HG03025 (cell line): ENCODE measurements around the gene ALX4.

Source experiments
- ATAC-seq: cut with Tn5 transposase; IDR thresholded peaks from one replicate; pipeline ENCODE4 v1.9.1; 2021; ENCODE audit warnings: mild to moderate bottlenecking, moderate library complexity; ENCODE audit not compliant: unreplicated experiment, low FRiP score

Gene ALX4

DNA sequence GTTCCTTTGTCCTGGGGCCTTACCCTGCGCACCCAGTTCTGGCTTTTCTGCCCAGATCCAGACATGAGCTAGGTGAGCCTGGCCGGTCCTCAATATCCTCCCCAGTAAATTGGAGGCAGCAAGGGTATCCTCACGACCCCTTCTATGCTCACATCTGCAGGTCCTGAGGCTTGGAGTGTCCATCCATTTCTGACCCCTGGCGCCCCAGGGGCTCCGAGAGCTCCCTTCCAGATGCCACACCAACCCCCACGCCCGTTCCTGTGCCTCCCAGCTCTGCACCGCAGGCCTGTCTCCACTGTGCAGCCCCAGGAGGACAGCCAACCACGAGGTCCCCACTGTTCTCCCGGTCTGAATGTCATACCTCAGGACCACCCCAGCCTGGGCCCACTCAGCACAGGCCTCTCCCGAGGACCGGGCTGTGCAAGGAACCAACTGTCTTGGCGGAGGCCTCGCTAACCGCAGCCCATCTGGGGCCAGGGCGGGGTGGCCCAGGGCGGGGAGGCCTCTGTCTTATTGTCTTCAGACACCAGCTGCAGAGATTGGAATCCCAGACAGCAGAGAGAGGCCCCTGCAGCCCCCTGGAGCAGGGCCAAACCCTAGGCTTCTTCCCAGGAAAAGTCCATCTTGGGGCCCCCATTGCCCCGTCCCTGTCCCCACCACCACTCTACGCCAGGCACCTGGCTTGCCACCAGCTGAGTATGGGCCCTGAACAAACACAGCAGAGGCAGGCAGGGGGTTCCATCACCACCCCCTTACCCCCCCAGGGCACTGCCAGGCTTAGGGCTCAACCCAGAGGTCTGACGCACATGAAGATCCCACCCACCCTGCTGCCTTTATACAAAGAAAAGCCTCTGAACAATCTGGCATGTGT is 39.3 kb downstream of the ALX4 start:
- ATAC-seq, result no peak

GRCh38 chr11:44269369-44270351 is 40.3 kb downstream of the ALX4 start:
- ATAC-seq, result no peak

GRCh38 chr11:44268614-44269080 is 41.3 kb downstream of the ALX4 start:
- no peak for ATAC-seq

DNA sequence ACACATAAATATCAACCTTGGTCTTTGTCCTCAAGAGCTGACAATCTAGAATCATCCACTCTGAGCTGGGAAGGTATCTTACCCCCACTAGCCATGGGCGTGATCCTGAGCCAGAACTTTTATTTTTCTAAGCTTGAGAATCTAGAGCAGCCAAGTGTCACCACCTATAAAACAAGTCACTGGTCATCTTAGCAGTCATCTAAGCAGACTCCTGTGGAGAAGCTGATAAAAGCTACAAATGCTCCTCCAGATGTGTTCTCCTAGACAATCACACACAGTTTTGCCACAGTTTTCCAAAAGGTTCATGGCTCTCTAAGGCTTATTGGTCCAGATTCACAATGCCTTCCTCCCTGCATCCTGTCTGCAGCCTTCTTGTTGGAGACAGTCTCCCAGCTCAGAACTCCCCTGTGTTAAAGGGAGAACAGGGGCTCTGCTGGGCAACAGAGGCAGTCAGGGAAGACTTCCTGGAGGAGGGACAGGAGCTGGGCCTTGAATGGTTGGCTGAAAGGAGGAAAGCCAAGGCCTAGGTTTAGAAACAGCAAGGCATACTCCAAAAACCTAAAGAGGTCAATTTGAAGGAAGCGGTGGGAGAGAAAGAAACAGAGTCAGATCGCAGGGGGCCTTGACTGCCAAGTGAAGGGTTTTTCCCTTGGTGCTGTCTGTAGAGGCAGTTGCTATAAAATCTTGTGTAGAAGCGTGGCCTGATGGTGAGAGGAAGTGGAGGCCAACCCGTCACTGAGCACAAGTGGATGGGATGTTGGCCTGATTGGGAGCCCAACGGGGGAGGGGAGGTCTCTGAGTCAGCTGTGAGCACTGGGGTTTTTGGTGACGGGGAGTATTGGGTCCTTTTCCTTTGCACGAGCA is 42.0 kb downstream of the ALX4 start:
- no peak for ATAC-seq

GRCh38 chr11:44267006-44267749 is 42.8 kb downstream of the ALX4 start:
- no peak for ATAC-seq

GRCh38 chr11:44266056-44266780 is 43.7 kb downstream of the ALX4 start:
- no peak for ATAC-seq

- no peak for ATAC-seq
These were observed 45.2 kb downstream of the ALX4 start for GRCh38 chr11:44264761-44265160.

- ATAC-seq, result no peak
These were observed 45.5 kb downstream of the ALX4 start for GRCh38 chr11:44264438-44264749.

GRCh38 chr11:44263738-44264437 is 46.1 kb downstream of the ALX4 start:
- ATAC-seq, result no peak

DNA sequence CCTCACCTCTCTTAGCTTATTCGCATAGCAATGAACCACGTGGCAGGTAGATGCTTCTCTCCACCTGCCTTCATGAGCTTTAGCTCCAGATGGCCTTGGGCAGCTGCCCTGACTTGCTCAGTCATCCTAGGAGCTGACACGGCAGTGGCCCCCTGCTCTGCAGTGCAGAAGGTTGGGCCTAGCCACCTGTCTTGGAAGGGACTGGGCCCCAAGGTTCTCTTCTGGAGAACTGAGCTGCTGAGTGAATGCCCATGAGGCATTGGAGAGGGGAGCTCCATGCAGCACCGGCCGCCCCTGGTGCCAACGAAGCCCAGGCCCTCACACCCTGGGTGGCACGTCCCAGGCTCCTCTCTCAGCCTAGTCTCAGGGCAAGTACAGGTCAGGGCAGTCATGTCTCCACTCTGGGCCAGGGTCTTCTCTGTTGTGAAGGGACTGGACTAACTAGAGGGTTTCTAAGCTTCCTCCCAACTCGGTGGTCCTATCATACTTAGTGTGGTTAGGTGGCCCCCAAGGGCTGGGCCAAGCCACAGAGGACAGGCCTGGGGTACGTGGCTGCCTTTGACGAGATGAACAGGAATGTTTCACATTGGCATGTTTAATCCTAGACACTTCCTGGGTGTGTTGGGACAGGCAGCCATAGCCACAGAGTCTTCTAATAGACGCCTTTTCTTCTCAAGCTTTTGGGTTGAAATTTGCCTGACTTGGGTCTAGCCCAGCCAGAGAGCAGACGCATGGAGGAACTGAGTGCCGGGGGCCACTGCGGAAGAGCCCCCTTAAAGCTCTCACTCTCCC is 47.9 kb downstream of the ALX4 start:
- ATAC-seq, result no peak

- ATAC-seq, result no peak
These were observed 49.9 kb downstream of the ALX4 start for GRCh38 chr11:44260081-44260480.

- ATAC-seq, result no peak
These were observed 51.0 kb downstream of the ALX4 start for GRCh38 chr11:44258839-44259420.

GRCh38 chr11:44258190-44258489 is 51.8 kb downstream of the ALX4 start:
- ATAC-seq, result no peak

- no peak for ATAC-seq
These were observed 52.4 kb downstream of the ALX4 start for GRCh38 chr11:44257338-44258189.

GRCh38 chr11:44256673-44257291 is 53.2 kb downstream of the ALX4 start:
- ATAC-seq, result no peak

DNA sequence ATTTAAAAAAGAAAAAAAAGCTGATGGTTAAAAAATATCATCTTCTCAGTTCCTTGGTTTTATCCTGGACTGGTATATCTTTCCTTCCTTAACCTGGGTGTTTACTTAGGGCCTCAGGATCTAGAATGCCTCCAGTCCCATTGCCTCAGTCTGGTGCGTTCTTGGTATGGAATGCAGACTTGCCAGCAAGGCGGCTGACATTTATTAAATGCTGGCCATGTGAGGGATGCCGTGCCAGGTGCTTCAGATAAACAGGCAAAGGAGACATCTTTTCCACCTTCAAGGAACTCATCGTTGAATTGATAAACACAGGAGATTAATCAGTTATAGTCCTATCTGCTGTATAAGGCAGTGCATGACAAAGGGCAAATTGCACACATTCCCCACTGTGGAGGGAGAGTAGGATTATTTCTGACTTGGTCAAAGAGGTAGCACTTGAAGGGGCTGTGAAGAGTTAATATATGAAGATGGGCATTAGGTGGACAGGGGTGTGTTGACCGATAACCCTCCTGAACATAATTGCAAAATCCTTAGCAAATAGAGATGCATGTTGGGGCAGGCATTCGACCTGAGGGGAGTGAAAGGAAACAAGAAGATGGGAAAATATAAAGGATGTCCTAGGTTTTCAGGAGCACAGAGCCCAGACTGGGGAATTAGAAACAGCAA is 54.4 kb downstream of the ALX4 start:
- no peak for ATAC-seq
